ENCODE results near the gene CAPS2. TPM values are rescaled to one million over a fixed set of nuclear protein-coding genes. Genes with fewer than 3 reads are reported as not detected.

CAPS2 gene
- total and polyA plus RNA-seq, 9 of the 15 experiments (the other 6 are each of a cell fraction or from before 2014, with no cell fraction given): 0.10 to 0.82 (median 0.47) TPM; not detected in 1

DNA sequence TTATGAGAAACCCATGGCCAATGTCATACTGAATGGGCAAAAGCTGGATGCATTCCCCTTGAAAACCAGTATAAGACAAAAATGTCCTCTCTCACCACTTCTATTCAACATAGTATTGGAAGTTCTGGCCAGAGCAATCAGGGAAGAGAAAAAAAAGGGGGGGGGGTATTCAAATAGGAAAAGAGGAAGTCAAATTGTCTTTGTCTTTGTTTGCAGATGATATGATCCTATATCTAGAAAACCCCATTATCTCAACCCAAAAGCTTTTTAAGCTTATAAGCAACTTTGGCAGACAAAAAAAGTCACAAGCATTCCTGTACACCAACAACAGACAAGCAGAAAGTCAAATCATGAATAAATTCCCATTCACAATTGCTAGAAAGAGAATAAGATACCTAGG lies 23.9 kb upstream of the CAPS2 start (continued):
- TF ChIP-seq, protein P1, sequence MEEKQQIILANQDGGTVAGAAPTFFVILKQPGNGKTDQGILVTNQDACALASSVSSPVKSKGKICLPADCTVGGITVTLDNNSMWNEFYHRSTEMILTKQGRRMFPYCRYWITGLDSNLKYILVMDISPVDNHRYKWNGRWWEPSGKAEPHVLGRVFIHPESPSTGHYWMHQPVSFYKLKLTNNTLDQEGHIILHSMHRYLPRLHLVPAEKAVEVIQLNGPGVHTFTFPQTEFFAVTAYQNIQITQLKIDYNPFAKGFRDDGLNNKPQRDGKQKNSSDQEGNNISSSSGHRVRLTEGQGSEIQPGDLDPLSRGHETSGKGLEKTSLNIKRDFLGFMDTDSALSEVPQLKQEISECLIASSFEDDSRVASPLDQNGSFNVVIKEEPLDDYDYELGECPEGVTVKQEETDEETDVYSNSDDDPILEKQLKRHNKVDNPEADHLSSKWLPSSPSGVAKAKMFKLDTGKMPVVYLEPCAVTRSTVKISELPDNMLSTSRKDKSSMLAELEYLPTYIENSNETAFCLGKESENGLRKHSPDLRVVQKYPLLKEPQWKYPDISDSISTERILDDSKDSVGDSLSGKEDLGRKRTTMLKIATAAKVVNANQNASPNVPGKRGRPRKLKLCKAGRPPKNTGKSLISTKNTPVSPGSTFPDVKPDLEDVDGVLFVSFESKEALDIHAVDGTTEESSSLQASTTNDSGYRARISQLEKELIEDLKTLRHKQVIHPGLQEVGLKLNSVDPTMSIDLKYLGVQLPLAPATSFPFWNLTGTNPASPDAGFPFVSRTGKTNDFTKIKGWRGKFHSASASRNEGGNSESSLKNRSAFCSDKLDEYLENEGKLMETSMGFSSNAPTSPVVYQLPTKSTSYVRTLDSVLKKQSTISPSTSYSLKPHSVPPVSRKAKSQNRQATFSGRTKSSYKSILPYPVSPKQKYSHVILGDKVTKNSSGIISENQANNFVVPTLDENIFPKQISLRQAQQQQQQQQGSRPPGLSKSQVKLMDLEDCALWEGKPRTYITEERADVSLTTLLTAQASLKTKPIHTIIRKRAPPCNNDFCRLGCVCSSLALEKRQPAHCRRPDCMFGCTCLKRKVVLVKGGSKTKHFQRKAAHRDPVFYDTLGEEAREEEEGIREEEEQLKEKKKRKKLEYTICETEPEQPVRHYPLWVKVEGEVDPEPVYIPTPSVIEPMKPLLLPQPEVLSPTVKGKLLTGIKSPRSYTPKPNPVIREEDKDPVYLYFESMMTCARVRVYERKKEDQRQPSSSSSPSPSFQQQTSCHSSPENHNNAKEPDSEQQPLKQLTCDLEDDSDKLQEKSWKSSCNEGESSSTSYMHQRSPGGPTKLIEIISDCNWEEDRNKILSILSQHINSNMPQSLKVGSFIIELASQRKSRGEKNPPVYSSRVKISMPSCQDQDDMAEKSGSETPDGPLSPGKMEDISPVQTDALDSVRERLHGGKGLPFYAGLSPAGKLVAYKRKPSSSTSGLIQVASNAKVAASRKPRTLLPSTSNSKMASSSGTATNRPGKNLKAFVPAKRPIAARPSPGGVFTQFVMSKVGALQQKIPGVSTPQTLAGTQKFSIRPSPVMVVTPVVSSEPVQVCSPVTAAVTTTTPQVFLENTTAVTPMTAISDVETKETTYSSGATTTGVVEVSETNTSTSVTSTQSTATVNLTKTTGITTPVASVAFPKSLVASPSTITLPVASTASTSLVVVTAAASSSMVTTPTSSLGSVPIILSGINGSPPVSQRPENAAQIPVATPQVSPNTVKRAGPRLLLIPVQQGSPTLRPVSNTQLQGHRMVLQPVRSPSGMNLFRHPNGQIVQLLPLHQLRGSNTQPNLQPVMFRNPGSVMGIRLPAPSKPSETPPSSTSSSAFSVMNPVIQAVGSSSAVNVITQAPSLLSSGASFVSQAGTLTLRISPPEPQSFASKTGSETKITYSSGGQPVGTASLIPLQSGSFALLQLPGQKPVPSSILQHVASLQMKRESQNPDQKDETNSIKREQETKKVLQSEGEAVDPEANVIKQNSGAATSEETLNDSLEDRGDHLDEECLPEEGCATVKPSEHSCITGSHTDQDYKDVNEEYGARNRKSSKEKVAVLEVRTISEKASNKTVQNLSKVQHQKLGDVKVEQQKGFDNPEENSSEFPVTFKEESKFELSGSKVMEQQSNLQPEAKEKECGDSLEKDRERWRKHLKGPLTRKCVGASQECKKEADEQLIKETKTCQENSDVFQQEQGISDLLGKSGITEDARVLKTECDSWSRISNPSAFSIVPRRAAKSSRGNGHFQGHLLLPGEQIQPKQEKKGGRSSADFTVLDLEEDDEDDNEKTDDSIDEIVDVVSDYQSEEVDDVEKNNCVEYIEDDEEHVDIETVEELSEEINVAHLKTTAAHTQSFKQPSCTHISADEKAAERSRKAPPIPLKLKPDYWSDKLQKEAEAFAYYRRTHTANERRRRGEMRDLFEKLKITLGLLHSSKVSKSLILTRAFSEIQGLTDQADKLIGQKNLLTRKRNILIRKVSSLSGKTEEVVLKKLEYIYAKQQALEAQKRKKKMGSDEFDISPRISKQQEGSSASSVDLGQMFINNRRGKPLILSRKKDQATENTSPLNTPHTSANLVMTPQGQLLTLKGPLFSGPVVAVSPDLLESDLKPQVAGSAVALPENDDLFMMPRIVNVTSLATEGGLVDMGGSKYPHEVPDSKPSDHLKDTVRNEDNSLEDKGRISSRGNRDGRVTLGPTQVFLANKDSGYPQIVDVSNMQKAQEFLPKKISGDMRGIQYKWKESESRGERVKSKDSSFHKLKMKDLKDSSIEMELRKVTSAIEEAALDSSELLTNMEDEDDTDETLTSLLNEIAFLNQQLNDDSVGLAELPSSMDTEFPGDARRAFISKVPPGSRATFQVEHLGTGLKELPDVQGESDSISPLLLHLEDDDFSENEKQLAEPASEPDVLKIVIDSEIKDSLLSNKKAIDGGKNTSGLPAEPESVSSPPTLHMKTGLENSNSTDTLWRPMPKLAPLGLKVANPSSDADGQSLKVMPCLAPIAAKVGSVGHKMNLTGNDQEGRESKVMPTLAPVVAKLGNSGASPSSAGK (IDR thresholded peaks at IDR 0.05): no peak
- TF ChIP-seq BCOR (IDR thresholded peaks at IDR 0.05): no peak
- TF ChIP-seq, protein P2, sequence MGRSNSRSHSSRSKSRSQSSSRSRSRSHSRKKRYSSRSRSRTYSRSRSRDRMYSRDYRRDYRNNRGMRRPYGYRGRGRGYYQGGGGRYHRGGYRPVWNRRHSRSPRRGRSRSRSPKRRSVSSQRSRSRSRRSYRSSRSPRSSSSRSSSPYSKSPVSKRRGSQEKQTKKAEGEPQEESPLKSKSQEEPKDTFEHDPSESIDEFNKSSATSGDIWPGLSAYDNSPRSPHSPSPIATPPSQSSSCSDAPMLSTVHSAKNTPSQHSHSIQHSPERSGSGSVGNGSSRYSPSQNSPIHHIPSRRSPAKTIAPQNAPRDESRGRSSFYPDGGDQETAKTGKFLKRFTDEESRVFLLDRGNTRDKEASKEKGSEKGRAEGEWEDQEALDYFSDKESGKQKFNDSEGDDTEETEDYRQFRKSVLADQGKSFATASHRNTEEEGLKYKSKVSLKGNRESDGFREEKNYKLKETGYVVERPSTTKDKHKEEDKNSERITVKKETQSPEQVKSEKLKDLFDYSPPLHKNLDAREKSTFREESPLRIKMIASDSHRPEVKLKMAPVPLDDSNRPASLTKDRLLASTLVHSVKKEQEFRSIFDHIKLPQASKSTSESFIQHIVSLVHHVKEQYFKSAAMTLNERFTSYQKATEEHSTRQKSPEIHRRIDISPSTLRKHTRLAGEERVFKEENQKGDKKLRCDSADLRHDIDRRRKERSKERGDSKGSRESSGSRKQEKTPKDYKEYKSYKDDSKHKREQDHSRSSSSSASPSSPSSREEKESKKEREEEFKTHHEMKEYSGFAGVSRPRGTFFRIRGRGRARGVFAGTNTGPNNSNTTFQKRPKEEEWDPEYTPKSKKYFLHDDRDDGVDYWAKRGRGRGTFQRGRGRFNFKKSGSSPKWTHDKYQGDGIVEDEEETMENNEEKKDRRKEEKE (IDR thresholded peaks at IDR 0.05; ENCODE audit: borderline replicate concordance in 1 of 2, control insufficient read depth in 1 of 2, low read depth in 2 of 2, low read length in 1 of 2): no peak
- TF ChIP-seq ELF1 (tag; IDR thresholded peaks at IDR 0.05): no peak
- no peak for TF ChIP-seq FOXA1 (IDR thresholded peaks at IDR 0.05; ENCODE audit: borderline replicate concordance)
- no peak for TF ChIP-seq HDAC2 (IDR thresholded peaks at IDR 0.05)
- TF ChIP-seq POLR3A (IDR thresholded peaks at IDR 0.05; ENCODE audit: borderline replicate concordance, extremely low read depth, insufficient read depth, insufficient read length): no peak
- TF ChIP-seq, protein P3, sequence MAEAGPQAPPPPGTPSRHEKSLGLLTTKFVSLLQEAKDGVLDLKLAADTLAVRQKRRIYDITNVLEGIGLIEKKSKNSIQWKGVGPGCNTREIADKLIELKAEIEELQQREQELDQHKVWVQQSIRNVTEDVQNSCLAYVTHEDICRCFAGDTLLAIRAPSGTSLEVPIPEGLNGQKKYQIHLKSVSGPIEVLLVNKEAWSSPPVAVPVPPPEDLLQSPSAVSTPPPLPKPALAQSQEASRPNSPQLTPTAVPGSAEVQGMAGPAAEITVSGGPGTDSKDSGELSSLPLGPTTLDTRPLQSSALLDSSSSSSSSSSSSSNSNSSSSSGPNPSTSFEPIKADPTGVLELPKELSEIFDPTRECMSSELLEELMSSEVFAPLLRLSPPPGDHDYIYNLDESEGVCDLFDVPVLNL (CRISPR knock-in tag; IDR thresholded peaks at IDR 0.05; ENCODE audit: low read depth): no peak
- no peak for TF ChIP-seq ZFP36 (IDR thresholded peaks at IDR 0.05; ENCODE audit: low read depth, low read length, partially characterized antibody)
- TF ChIP-seq, protein P4, sequence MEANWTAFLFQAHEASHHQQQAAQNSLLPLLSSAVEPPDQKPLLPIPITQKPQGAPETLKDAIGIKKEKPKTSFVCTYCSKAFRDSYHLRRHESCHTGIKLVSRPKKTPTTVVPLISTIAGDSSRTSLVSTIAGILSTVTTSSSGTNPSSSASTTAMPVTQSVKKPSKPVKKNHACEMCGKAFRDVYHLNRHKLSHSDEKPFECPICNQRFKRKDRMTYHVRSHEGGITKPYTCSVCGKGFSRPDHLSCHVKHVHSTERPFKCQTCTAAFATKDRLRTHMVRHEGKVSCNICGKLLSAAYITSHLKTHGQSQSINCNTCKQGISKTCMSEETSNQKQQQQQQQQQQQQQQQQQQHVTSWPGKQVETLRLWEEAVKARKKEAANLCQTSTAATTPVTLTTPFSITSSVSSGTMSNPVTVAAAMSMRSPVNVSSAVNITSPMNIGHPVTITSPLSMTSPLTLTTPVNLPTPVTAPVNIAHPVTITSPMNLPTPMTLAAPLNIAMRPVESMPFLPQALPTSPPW (CRISPR knock-in tag; IDR thresholded peaks at IDR 0.05): no peak
- TF ChIP-seq ZC3H8 (IDR thresholded peaks at IDR 0.05): no peak
